Measurements from ENCODE around the gene CLBA1.

Gene CLBA1

GRCh38 chr14:105007593-105008264 lies 22.1 kb downstream of the CLBA1 start:
- DNase-seq, result no peak

GRCh38 chr14:105010106-105010505 lies 24.5 kb downstream of the CLBA1 start:
- no peak for DNase-seq

- no peak for DNase-seq
Measured at GRCh38 chr14:105010891-105011291, 25.3 kb downstream of the CLBA1 start.

GRCh38 chr14:105011312-105011990 lies 25.9 kb downstream of the CLBA1 start:
- DNase-seq, result no peak

- DNase-seq, result no peak
Measured at GRCh38 chr14:105012171-105012985, 26.8 kb downstream of the CLBA1 start.

GRCh38 chr14:105013150-105013785 lies 27.7 kb downstream of the CLBA1 start:
- DNase-seq, result no peak

- DNase-seq, result no peak
Measured at GRCh38 chr14:105014032-105014431, 28.4 kb downstream of the CLBA1 start.

GRCh38 chr14:105014631-105015030 lies 29.0 kb downstream of the CLBA1 start:
- no peak for DNase-seq

GRCh38 chr14:105015242-105015641 lies 29.7 kb downstream of the CLBA1 start:
- DNase-seq, result no peak

- DNase-seq, result no peak
Measured at GRCh38 chr14:105015905-105016304, 30.3 kb downstream of the CLBA1 start.

- DNase-seq, result no peak
Measured at GRCh38 chr14:105018414-105018813, 32.8 kb downstream of the CLBA1 start.

- peak; percentile 66 for DNase-seq
Measured at GRCh38 chr14:105019861-105020814, 34.5 kb downstream of the CLBA1 start.

- DNase-seq, result peak; percentile 99
Measured at GRCh38 chr14:105020815-105021655, 35.4 kb downstream of the CLBA1 start, which contains the start of gene CDCA4. Gene CDCA4 (minus strand): TSS chr14:105021083. CDS start chr14:105011929, 9,154 bp downstream.

- DNase-seq, result no peak
Measured at GRCh38 chr14:105021656-105022275, 36.2 kb downstream of the CLBA1 start.

- no peak for DNase-seq
Measured at GRCh38 chr14:105022276-105022670, 36.7 kb downstream of the CLBA1 start.

- no peak for DNase-seq
Measured at GRCh38 chr14:105023144-105023543, 37.6 kb downstream of the CLBA1 start.

GRCh38 chr14:105023791-105024480 lies 38.3 kb downstream of the CLBA1 start:
- DNase-seq, result no peak

- DNase-seq, result no peak
Measured at GRCh38 chr14:105025429-105025828, 39.8 kb downstream of the CLBA1 start.

- no peak for DNase-seq
Measured at GRCh38 chr14:105026033-105026785, 40.6 kb downstream of the CLBA1 start.

Data from activated CD4-positive, CD25-positive, alpha-beta regulatory T cell treated with anti-CD3 and anti-CD28 coated beads, Interleukin-2, amount 50 U/mL, for 72 hours (primary cell).